Esophagus muscularis mucosa (tissue), 4 donors: ENCODE results near the gene AFF3. TPM values are rescaled to one million over a fixed set of nuclear protein-coding genes. Genes with fewer than 3 reads are reported as not detected.

ENCODE experiments used
- DNase-seq: peaks from one replicate; pipeline ENCODE4 v3.0.0-alpha.2; 2017; ENCODE audit errors: extremely low spot score
- H3K27ac ChIP-seq, 4 donors: fragments of 200-600 bp; sonication (generic); replicated peaks in 1 of 4; 1 replicate in 3 of 4; 2 replicates in 1 of 4; pipeline ENCODE4 v1.5.1; 2016 to 2019; ENCODE audit warnings: mild to moderate bottlenecking in 1 of 4
- H3K27me3 ChIP-seq, 4 donors: fragments of 200-600 bp; sonication (generic); one replicate each; pipeline versions ENCODE4 v1.5.1 to v1.6.0; 2016 to 2019
- H3K36me3 ChIP-seq, 4 donors: fragments of 200-600 bp; sonication (generic); one replicate each; pipeline ENCODE4 v1.5.1; 2016 to 2019
- H3K4me1 ChIP-seq, 4 donors: fragments of 200-600 bp; sonication (generic); one replicate each; pipeline ENCODE4 v1.5.1; 2016 to 2019
- H3K4me3 ChIP-seq, 4 donors: fragments of 200-600 bp; sonication (generic); 1 replicate in 2 of 4; 2 replicates in 2 of 4; pipeline ENCODE4 v1.5.1; 2016 to 2019; ENCODE audit warnings: mild to moderate bottlenecking in 4 of 4, moderate library complexity in 1 of 4
- H3K9me3 ChIP-seq, 4 donors: fragments of 200-600 bp; sonication (generic); 1 replicate in 3 of 4; 2 replicates in 1 of 4; pipeline ENCODE4 v1.5.1; 2016 to 2019
- CTCF ChIP-seq, 3 experiments: fragments of 200-600 bp in 2 of 3; fragments of 450-650 bp in 1 of 3; sonication (generic) in 2 of 3; IDR thresholded peaks; one replicate each; pipeline ENCODE4 v1.5.1; 2017 to 2019; ENCODE audit warnings: antibody characterized with exemption in 3 of 3, mild to moderate bottlenecking in 2 of 3, moderate library complexity in 1 of 3
- EP300 ChIP-seq: sonication (generic); formaldehyde crosslinking; IDR thresholded peaks from one replicate; pipeline ENCODE4 v1.6.1; 2017; ENCODE audit warnings: antibody characterized with exemption
- POLR2A ChIP-seq: fragments of 450-650 bp; IDR thresholded peaks from one replicate; pipeline ENCODE4 v1.6.1; 2017; ENCODE audit warnings: antibody characterized with exemption, moderate library complexity, mild to moderate bottlenecking, low read depth
- POLR2AphosphoS5 ChIP-seq, 2 donors: sonication (generic); formaldehyde crosslinking; IDR thresholded peaks; one replicate each; pipeline ENCODE4 v1.6.1; 2017; ENCODE audit warnings: antibody characterized with exemption in 2 of 2
- whole genome bisulfite sequencing: methylation state at CpG from one replicate; pipeline ENCODE4 v1.1.5; 2018; 5-methylcytosine and 5-hydroxymethylcytosine counted together
- intact Hi-C: fragments of 100-400 bp; cut with DNase I; formaldehyde crosslinking; loops from one replicate; pipeline ENCODE4 v1.15.1; 2023
- total RNA-seq, 4 donors: library from RNA; depleted of rRNA; stranded (reverse); fragments of >200 nt; gene quantifications; one replicate each; pipeline versions ENCODE4 v1.1.0 to v1.2.1, GENCODE V29; 2016

Gene AFF3
- total RNA-seq, 4 donors from 2014 or later, result 36.4 to 99.5 (median 56.9) TPM

GRCh38 chr2:99881901-99882591 is 260.3 kb downstream of the AFF3 start:
- H3K4me3 ChIP-seq, result no peak overlapping the region
- H3K36me3 ChIP-seq, result no peaks in the 10 kb centered on the region
- no peak for DNase-seq
- intact Hi-C loops, result no loop called here
- no peaks in the 10 kb centered on the region for H3K27me3 ChIP-seq
- WGBS, result 31% methylated on average over 5 of the region's 5 CpGs
- H3K9me3 ChIP-seq, result no peaks in the 10 kb centered on the region
- TF ChIP-seq POLR2A, result no peak
- peak in 1 of 2 donors; percentile 11 for TF ChIP-seq POLR2AphosphoS5 (IDR thresholded peaks at IDR 0.05)
- TF ChIP-seq EP300, result no peak
- TF ChIP-seq CTCF (IDR thresholded peaks at IDR 0.05), result no peak
- no peak overlapping the region for H3K27ac ChIP-seq
- peaks cover 21 to 37% (median 27%) of the 10 kb centered on the region in 4 donors for H3K4me1 ChIP-seq

- Histone ChIP-seq H3K4me1 (peaks cover 21 to 37% (median 27%) of the 10 kb centered on the region in 4 donors), H3K27ac (no peak overlapping the region), H3K36me3 (no peaks in the 10 kb centered on the region), H3K9me3 (no peaks in the 10 kb centered on the region), H3K4me3 (no peak overlapping the region), H3K27me3 (no peaks in the 10 kb centered on the region)
- TF ChIP-seq POLR2A (no peak), EP300 (no peak), POLR2AphosphoS5 (IDR thresholded peaks at IDR 0.05) (no peak), CTCF (IDR thresholded peaks at IDR 0.05) (no peak)
- intact Hi-C loops, result no loop called here
- no peak for DNase-seq
- WGBS, result 84% methylated on average over 3 of the region's 3 CpGs
These were observed 261.5 kb downstream of the AFF3 start for GRCh38 chr2:99880964-99881294.

- no peaks in the 10 kb centered on the region for H3K27me3 ChIP-seq
- no peak for DNase-seq
- WGBS, result 88% methylated on average over 16 of the region's 16 CpGs
- TF ChIP-seq POLR2A, result no peak
- no peak for TF ChIP-seq EP300
- no peak overlapping the region for H3K4me3 ChIP-seq
- H3K36me3 ChIP-seq, result no peaks in the 10 kb centered on the region
- no peak overlapping the region for H3K27ac ChIP-seq
- intact Hi-C loops, result no loop called here
- H3K4me1 ChIP-seq, result peaks cover 21 to 37% (median 27%) of the 10 kb centered on the region in 4 donors
- H3K9me3 ChIP-seq, result no peaks in the 10 kb centered on the region
These were observed 262.0 kb downstream of the AFF3 start for GRCh38 chr2:99880148-99880963.

- H3K4me3 ChIP-seq, result no peak overlapping the region
- TF ChIP-seq POLR2A (no peak), POLR2AphosphoS5 (IDR thresholded peaks at IDR 0.05) (no peak), EP300 (no peak), CTCF (IDR thresholded peaks at IDR 0.05) (no peak)
- H3K36me3 ChIP-seq, result no peaks in the 10 kb centered on the region
- WGBS, result 52% methylated on average over 4 of the region's 4 CpGs
- no peaks in the 10 kb centered on the region for H3K9me3 ChIP-seq
- H3K27me3 ChIP-seq, result no peaks in the 10 kb centered on the region
- intact Hi-C loops, result no loop called here
- H3K27ac ChIP-seq, result no peak overlapping the region
- DNase-seq, result no peak
- peaks cover 21 to 37% (median 27%) of the 10 kb centered on the region in 4 donors for H3K4me1 ChIP-seq
These were observed 262.9 kb downstream of the AFF3 start for GRCh38 chr2:99879481-99879880.

GRCh38 chr2:99878581-99879350 is 263.6 kb downstream of the AFF3 start:
- WGBS, result 43% methylated on average over 5 of the region's 5 CpGs
- DNase-seq, result no peak
- Histone ChIP-seq H3K9me3 (no peaks in the 10 kb centered on the region), H3K4me1 (peaks cover 21 to 37% (median 27%) of the 10 kb centered on the region in 4 donors), H3K27me3 (no peaks in the 10 kb centered on the region), H3K36me3 (no peaks in the 10 kb centered on the region), H3K27ac (no peak overlapping the region), H3K4me3 (no peak overlapping the region)
- intact Hi-C loops, result no loop called here
- no peak for TF ChIP-seq POLR2A
- no peak for TF ChIP-seq EP300
- TF ChIP-seq CTCF (IDR thresholded peaks at IDR 0.05), result no peak
- TF ChIP-seq POLR2AphosphoS5 (IDR thresholded peaks at IDR 0.05), result no peak
